Stimulated activated CD8-positive, alpha-beta memory T cell treated with anti-CD3 and anti-CD28 coated beads, Interleukin-7, amount 100 ng/mL, for 1 hour (primary cell): ENCODE data around the gene UBAP2.

Experiments used
- DNase-seq, 2 donors: peaks; one replicate each; pipeline ENCODE4 v3.0.0-alpha.2; 2020; ENCODE audit warnings: low read depth in 2 of 2

UBAP2 gene

GRCh38 chr9:33921967-33922895, 126.5 kb downstream of the UBAP2 start:
- DNase-seq = no peak

- DNase-seq = no peak
These were observed 129.3 kb downstream of the UBAP2 start for GRCh38 chr9:33919276-33919897.

- no peak for DNase-seq
These were observed 131.7 kb downstream of the UBAP2 start for GRCh38 chr9:33917036-33917435.

GRCh38 chr9:33914887-33915628, 133.6 kb downstream of the UBAP2 start:
- DNase-seq = no peak

- no peak for DNase-seq
These were observed 135.1 kb downstream of the UBAP2 start for GRCh38 chr9:33913541-33913940.

GRCh38 chr9:33908749-33909148, 139.9 kb downstream of the UBAP2 start:
- DNase-seq = no peak

- no peak for DNase-seq
These were observed 140.6 kb downstream of the UBAP2 start for GRCh38 chr9:33908114-33908513.

- no peak for DNase-seq
These were observed 141.3 kb downstream of the UBAP2 start for GRCh38 chr9:33907347-33907746.

GRCh38 chr9:33906769-33907168, 141.9 kb downstream of the UBAP2 start:
- DNase-seq = no peak

- no peak for DNase-seq
These were observed 143.6 kb downstream of the UBAP2 start for GRCh38 chr9:33905137-33905536.

- no peak for DNase-seq
These were observed 145.4 kb downstream of the UBAP2 start for GRCh38 chr9:33903157-33903780.

- DNase-seq = no peak
These were observed 154.4 kb downstream of the UBAP2 start for GRCh38 chr9:33894316-33894715.

GRCh38 chr9:33893861-33894260, 154.8 kb downstream of the UBAP2 start:
- DNase-seq = no peak

- DNase-seq = no peak
These were observed 162.7 kb downstream of the UBAP2 start for GRCh38 chr9:33885948-33886347.

GRCh38 chr9:33884856-33885701, 163.6 kb downstream of the UBAP2 start:
- DNase-seq = no peak

GRCh38 chr9:33881635-33882034, 167.1 kb downstream of the UBAP2 start:
- no peak for DNase-seq

GRCh38 chr9:33880211-33881089, 168.2 kb downstream of the UBAP2 start:
- DNase-seq = no peak

GRCh38 chr9:33878691-33879366, 169.9 kb downstream of the UBAP2 start:
- no peak for DNase-seq

- no peak for DNase-seq
These were observed 170.8 kb downstream of the UBAP2 start for GRCh38 chr9:33877727-33878489.
